H9 (cell line): ENCODE results near the gene PROCA1. TPM values are rescaled to one million over a fixed set of nuclear protein-coding genes. Genes with fewer than 3 reads are reported as not detected.
"Not testable (repeated sequence)": the region's sequence is repeated elsewhere in the genome, so short reads cannot be mapped to it uniquely, and the experiment has no call there.

Experiments used
- DNase-seq: peaks from one replicate; pipeline ENCODE4 v3.0.0-alpha.2; 2017
- H2AFZ ChIP-seq: one replicate; pipeline ENCODE4 v1.6.1; 2013; ENCODE audit warnings: mild to moderate bottlenecking, low read length, control low read depth, moderate library complexity
- H2AK5ac ChIP-seq: 2 replicates; pipeline ENCODE4 v1.6.1; 2013; ENCODE audit warnings: low read length, control low read depth, mixed read lengths; ENCODE audit not compliant: insufficient read length
- H2BK120ac ChIP-seq: one replicate; pipeline ENCODE4 v1.6.1; 2013; ENCODE audit warnings: low read depth, mild to moderate bottlenecking, low read length, control low read depth, inconsistent platforms; ENCODE audit not compliant: poor library complexity, severe bottlenecking
- H2BK12ac ChIP-seq: 2 replicates; pipeline ENCODE4 v1.6.1; 2013; ENCODE audit warnings: low read length, control low read depth, mixed read lengths, low read depth; ENCODE audit not compliant: insufficient read length
- H2BK15ac ChIP-seq: 2 replicates; pipeline ENCODE4 v1.6.1; 2013; ENCODE audit warnings: low read depth, low read length, control low read depth
- H2BK20ac ChIP-seq: one replicate; pipeline ENCODE4 v1.6.1; 2013; ENCODE audit warnings: low read depth, mild to moderate bottlenecking, low read length, control low read depth, inconsistent platforms; ENCODE audit not compliant: poor library complexity, severe bottlenecking
- H2BK5ac ChIP-seq: 2 replicates; pipeline ENCODE4 v1.6.1; 2013; ENCODE audit warnings: low read length, control low read depth, mixed read lengths; ENCODE audit not compliant: insufficient read length
- H3K14ac ChIP-seq: 2 replicates; pipeline ENCODE4 v1.6.1; 2013; ENCODE audit warnings: low read length, control low read depth; ENCODE audit not compliant: insufficient read depth
- H3K18ac ChIP-seq: 2 replicates; pipeline ENCODE4 v1.6.1; 2013; ENCODE audit warnings: low read depth, mild to moderate bottlenecking, mixed read lengths, low read length, control low read depth; ENCODE audit not compliant: insufficient read length
- H3K23ac ChIP-seq: 2 replicates; pipeline ENCODE4 v1.6.1; 2013; ENCODE audit warnings: low read length, control low read depth, mixed read lengths, low read depth; ENCODE audit not compliant: insufficient read length
- H3K23me2 ChIP-seq: 2 replicates; pipeline ENCODE4 v1.6.1; 2013; ENCODE audit warnings: low read depth, mild to moderate bottlenecking, mixed read lengths, low read length, control low read depth; ENCODE audit not compliant: insufficient read length, poor library complexity, severe bottlenecking
- H3K27ac ChIP-seq: 2 replicates; pipeline ENCODE4 v1.5.1; 2013; ENCODE audit warnings: low read length, control low read depth, mixed read lengths, low read depth; ENCODE audit not compliant: insufficient read length
- H3K27me3 ChIP-seq: 2 replicates; pipeline ENCODE4 v1.6.1; 2013; ENCODE audit warnings: low read length, control low read depth, inconsistent platforms; ENCODE audit not compliant: insufficient read depth
- H3K4ac ChIP-seq: 2 replicates; pipeline ENCODE4 v1.6.1; 2013; ENCODE audit warnings: low read depth, mild to moderate bottlenecking, control low read depth, inconsistent platforms, low read length, moderate library complexity
- H3K4me1 ChIP-seq: 2 replicates; pipeline ENCODE4 v1.6.1; 2013; ENCODE audit warnings: low read length, control low read depth, inconsistent platforms; ENCODE audit not compliant: insufficient read depth
- H3K4me2 ChIP-seq: 2 replicates; pipeline ENCODE4 v1.6.1; 2013; ENCODE audit warnings: low read length, control low read depth, mixed read lengths; ENCODE audit not compliant: insufficient read length, insufficient read depth
- H3K56ac ChIP-seq: 2 replicates; pipeline ENCODE4 v1.6.1; 2013; ENCODE audit warnings: low read depth, mild to moderate bottlenecking, mixed read lengths, low read length, control low read depth; ENCODE audit not compliant: insufficient read length
- H3K79me1 ChIP-seq: 2 replicates; pipeline ENCODE4 v1.6.1; 2013; ENCODE audit warnings: low read depth, mild to moderate bottlenecking, moderate library complexity, low read length, control low read depth, inconsistent platforms; ENCODE audit not compliant: insufficient read depth, poor library complexity, severe bottlenecking
- H3K79me2 ChIP-seq: 2 replicates; pipeline ENCODE4 v1.6.1; 2013; ENCODE audit warnings: low read length, control low read depth, inconsistent platforms; ENCODE audit not compliant: insufficient read depth
- H3K9ac ChIP-seq: 2 replicates; pipeline ENCODE4 v1.6.1; 2013; ENCODE audit warnings: low read length, control low read depth, mixed read lengths; ENCODE audit not compliant: insufficient read length; ENCODE audit errors: extremely low read depth
- H3K9me3 ChIP-seq: one replicate; pipeline ENCODE4 v1.6.1; 2013; ENCODE audit warnings: low read depth, low read length, inconsistent platforms; ENCODE audit not compliant: control insufficient read depth
- H3T11ph ChIP-seq: one replicate; pipeline ENCODE4 v1.6.1; 2013; ENCODE audit warnings: mild to moderate bottlenecking, low read length, control low read depth, inconsistent platforms
- H4K20me1 ChIP-seq: one replicate; pipeline ENCODE4 v1.6.1; 2013; ENCODE audit not compliant: control insufficient read depth, insufficient read length, insufficient read depth
- H4K5ac ChIP-seq: 2 replicates; pipeline ENCODE4 v1.6.1; 2013; ENCODE audit warnings: low read depth, mild to moderate bottlenecking, mixed read lengths, low read length, control low read depth; ENCODE audit not compliant: insufficient read length
- H4K8ac ChIP-seq: replicated peaks from 2 replicates; pipeline ENCODE4 v1.6.1; 2013; ENCODE audit warnings: low read length, control low read depth, mixed read lengths, low read depth; ENCODE audit not compliant: insufficient read length
- H4K91ac ChIP-seq: 2 replicates; pipeline ENCODE4 v1.6.1; 2013; ENCODE audit warnings: low read depth, mild to moderate bottlenecking, moderate library complexity, mixed read lengths, low read length, control low read depth; ENCODE audit not compliant: insufficient read length
- H3K27ac Mint-ChIP-seq, 3 experiments: 2 replicates in 2 of 3; 3 replicates in 1 of 3; pipeline ENCODE4 v1.8.0; 2020 to 2021; ENCODE audit warnings: mixed read lengths in 3 of 3, mild to moderate bottlenecking in 1 of 3, moderate library complexity in 1 of 3
- H3K27me3 Mint-ChIP-seq: 2 replicates; pipeline ENCODE4 v1.8.0; 2021; ENCODE audit warnings: low read depth, mild to moderate bottlenecking, moderate library complexity, mixed read lengths
- H3K36me3 Mint-ChIP-seq, 3 experiments: 2 replicates in 2 of 3; 3 replicates in 1 of 3; pipeline ENCODE4 v1.8.0; 2020 to 2021; ENCODE audit warnings: low read depth in 3 of 3, mixed read lengths in 3 of 3; ENCODE audit not compliant: insufficient read depth in 1 of 3
- H3K4me1 Mint-ChIP-seq, 2 experiments: 2 replicates each; pipeline ENCODE4 v1.8.0; 2020; ENCODE audit warnings: mixed read lengths in 2 of 2
- H3K4me3 Mint-ChIP-seq, 2 experiments: 2 replicates in 1 of 2; 3 replicates in 1 of 2; pipeline ENCODE4 v1.8.0; 2020 to 2021; ENCODE audit warnings: mild to moderate bottlenecking in 2 of 2, mixed read lengths in 2 of 2, moderate library complexity in 1 of 2
- H3K9me3 Mint-ChIP-seq, 2 experiments: 2 replicates in 1 of 2; 3 replicates in 1 of 2; pipeline ENCODE4 v1.8.0; 2020; ENCODE audit warnings: mild to moderate bottlenecking in 2 of 2, mixed read lengths in 2 of 2, moderate library complexity in 1 of 2
- WGBS: extraction: QIAGEN DNeasy Blood & Tissue Kit; methylation state at CpG from one replicate; pipeline ENCODE4 v1.1.7; 2013; ENCODE audit warnings: missing lambda C conversion rate, low lambda C conversion rate, mixed read lengths; ENCODE audit not compliant: insufficient read length; ENCODE audit errors: extremely low coverage; 5-methylcytosine and 5-hydroxymethylcytosine counted together
- total RNA-seq: library from RNA; stranded (reverse); gene quantifications from 2 replicates; pipeline ENCODE4 v1.2.1, GENCODE V29; 2021
- TF ChIP-seq, protein P1 (sequence below): fragments of 200-600 bp; sonication (generic); conservative IDR thresholded peaks from 3 replicates; pipeline ENCODE4 v1.8.0; 2021; ENCODE audit warnings: antibody characterized with exemption, mild to moderate bottlenecking

The PROCA1 gene
- total RNA-seq, 1 experiment from 2014 or later: 15.0 TPM

DNA sequence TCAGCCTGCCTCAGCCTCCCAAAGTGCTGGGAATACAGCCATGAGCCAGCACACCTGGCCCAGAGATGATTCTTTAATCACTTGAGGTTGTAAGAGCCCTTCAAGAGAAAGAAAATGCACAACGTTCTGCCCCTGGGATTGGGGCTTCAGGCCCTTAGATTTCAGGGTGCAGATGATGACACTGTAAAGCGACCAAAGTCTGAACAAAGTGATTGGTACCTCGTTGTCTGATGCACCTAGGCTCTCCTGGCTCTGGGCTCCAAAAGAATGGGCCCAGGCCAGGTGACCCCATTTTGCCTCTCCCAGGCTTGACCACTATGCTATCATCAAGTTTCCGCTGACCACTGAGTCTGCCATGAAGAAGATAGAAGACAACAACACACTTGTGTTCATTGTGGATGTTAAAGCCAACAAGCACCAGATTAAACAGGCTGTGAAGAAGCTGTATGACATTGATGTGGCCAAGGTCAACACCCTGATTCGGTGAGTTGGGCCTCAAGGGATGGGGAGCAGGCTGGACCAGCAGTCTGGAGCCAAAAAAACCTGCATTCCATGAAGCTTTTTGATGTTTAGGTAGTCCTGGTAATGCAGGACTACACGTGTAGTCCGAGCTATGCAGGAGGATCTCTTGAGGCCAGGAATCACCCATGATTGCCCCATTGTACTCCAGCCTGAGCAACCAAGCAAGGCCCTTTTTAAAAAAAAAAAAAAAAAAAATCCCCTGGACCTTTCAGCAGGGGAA lies 10.9 kb upstream of the PROCA1 start:
- H3K27me3 Mint-ChIP-seq: no peaks in the 10 kb centered on the region; the same call in 1 of the 2 replicates
- WGBS: no CpG with 5 or more reads among the region's 7 CpGs
- peaks cover 39% of the 10 kb centered on the region for H3K23me2 ChIP-seq
- no peak overlapping the region for H2AK5ac ChIP-seq
- H3K4me1 ChIP-seq: 0 out of 2 replicates have a peak, but pooled peaks cover 7% of the 10 kb centered on the region
- no peak overlapping the region for H3K27ac ChIP-seq
- H3K9me3 Mint-ChIP-seq: no peaks in the 10 kb centered on the region; a peak in 2 of 5 replicates
- no peak overlapping the region for H2BK15ac ChIP-seq
- no peak overlapping the region for H2BK12ac ChIP-seq
- H3K9me3 ChIP-seq: no peaks in the 10 kb centered on the region
- TF ChIP-seq, protein P1, sequence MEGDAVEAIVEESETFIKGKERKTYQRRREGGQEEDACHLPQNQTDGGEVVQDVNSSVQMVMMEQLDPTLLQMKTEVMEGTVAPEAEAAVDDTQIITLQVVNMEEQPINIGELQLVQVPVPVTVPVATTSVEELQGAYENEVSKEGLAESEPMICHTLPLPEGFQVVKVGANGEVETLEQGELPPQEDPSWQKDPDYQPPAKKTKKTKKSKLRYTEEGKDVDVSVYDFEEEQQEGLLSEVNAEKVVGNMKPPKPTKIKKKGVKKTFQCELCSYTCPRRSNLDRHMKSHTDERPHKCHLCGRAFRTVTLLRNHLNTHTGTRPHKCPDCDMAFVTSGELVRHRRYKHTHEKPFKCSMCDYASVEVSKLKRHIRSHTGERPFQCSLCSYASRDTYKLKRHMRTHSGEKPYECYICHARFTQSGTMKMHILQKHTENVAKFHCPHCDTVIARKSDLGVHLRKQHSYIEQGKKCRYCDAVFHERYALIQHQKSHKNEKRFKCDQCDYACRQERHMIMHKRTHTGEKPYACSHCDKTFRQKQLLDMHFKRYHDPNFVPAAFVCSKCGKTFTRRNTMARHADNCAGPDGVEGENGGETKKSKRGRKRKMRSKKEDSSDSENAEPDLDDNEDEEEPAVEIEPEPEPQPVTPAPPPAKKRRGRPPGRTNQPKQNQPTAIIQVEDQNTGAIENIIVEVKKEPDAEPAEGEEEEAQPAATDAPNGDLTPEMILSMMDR: no peak
- no peak for DNase-seq
- H3K4me3 Mint-ChIP-seq: peak overlapping the region; percentile 99
- no peak overlapping the region for H3K14ac ChIP-seq
- H4K20me1 ChIP-seq: no peaks in the 10 kb centered on the region
- no peak overlapping the region for H3K4ac ChIP-seq
- H3K4me1 Mint-ChIP-seq: peaks cover 41 to 62% of the 10 kb centered on the region in 2 experiments
- H3K9ac ChIP-seq: peak overlapping the region; percentile 28
- peak overlapping the region in 2 of 3 experiments; percentile 68 to 95; a peak in 3 of 7 replicates for H3K27ac Mint-ChIP-seq
- H3K18ac ChIP-seq: no peak overlapping the region
- H3K79me2 ChIP-seq: peaks cover 14% of the 10 kb centered on the region; the same call in 1 of the 2 replicates
- no peak overlapping the region for H4K5ac ChIP-seq
- no peak overlapping the region for H3T11ph ChIP-seq
- H3K36me3 Mint-ChIP-seq: peaks cover 45 to 56% (median 49%) of the 10 kb centered on the region in 3 experiments
- H3K4me2 ChIP-seq: peak overlapping the region; percentile 90
- no peak overlapping the region for H2AFZ ChIP-seq
- H3K27me3 ChIP-seq: no peaks in the 10 kb centered on the region
- H2BK5ac ChIP-seq: no peak overlapping the region
- H4K8ac ChIP-seq: no peak overlapping the region
- no peak overlapping the region for H3K56ac ChIP-seq
- peaks cover 3% of the 10 kb centered on the region for H3K79me1 ChIP-seq
- H2BK120ac ChIP-seq: no peak overlapping the region
- no peak overlapping the region for H3K23ac ChIP-seq
- H4K91ac ChIP-seq: no peak overlapping the region
- no peak overlapping the region for H2BK20ac ChIP-seq

GRCh38 chr17:28720997-28721329 lies 9.3 kb upstream of the PROCA1 start:
- no CpG with 5 or more reads among the region's 19 CpGs for WGBS
- not testable (repeated sequence) for H4K20me1 ChIP-seq

More at GRCh38 chr17:28720997-28721329, 9.3 kb upstream of the PROCA1 start:
- Histone ChIP-seq H3K23me2 (peaks cover 36% of the 10 kb centered on the region), H3K4me2 (peak overlapping the region; percentile 90), H3K9ac (peak overlapping the region; percentile 84), H3K79me2 (peaks cover 24% of the 10 kb centered on the region; the same call in 1 of the 2 replicates)
- H3K27me3 ChIP-seq, H3K27ac ChIP-seq, H2BK120ac ChIP-seq, H3K18ac ChIP-seq, H2BK15ac ChIP-seq, H3K4ac ChIP-seq, DNase-seq, H2AFZ ChIP-seq, H3K9me3 Mint-ChIP-seq, H3T11ph ChIP-seq, H3K79me1 ChIP-seq, H3K14ac ChIP-seq, H4K8ac ChIP-seq, H3K9me3 ChIP-seq, H2AK5ac ChIP-seq, H3K27me3 Mint-ChIP-seq, H3K4me1 ChIP-seq, H4K5ac ChIP-seq, H2BK5ac ChIP-seq, H4K91ac ChIP-seq, H3K23ac ChIP-seq, H2BK12ac ChIP-seq, H2BK20ac ChIP-seq, H3K56ac ChIP-seq: not testable (repeated sequence)
- H3K36me3 Mint-ChIP-seq: peaks cover 45 to 60% (median 50%) of the 10 kb centered on the region in 3 experiments
- H3K4me1 Mint-ChIP-seq: peaks cover 45 to 69% of the 10 kb centered on the region in 2 experiments
- H3K4me3 Mint-ChIP-seq: peak overlapping the region; percentile 99
- H3K27ac Mint-ChIP-seq: peak overlapping the region; percentile 99 to 100 (median 100); a peak in 5 of 7 replicates
